H1 (cell line): ENCODE measurements around the gene ZNF709. TPM values are rescaled to one million over a fixed set of nuclear protein-coding genes. Genes with fewer than 3 reads are reported as not detected.
A peak's percentile ranks its signal among the peaks of the same experiment; 100 is the strongest.

Experiments used
- ATF2 ChIP-seq: IDR thresholded peaks from 2 replicates; pipeline ENCODE4 v1.6.1; 2012; ENCODE audit warnings: low read length, inconsistent platforms
- ATF3 ChIP-seq: IDR thresholded peaks from 2 replicates; pipeline ENCODE4 v1.6.1; 2011; ENCODE audit warnings: low read depth, mild to moderate bottlenecking, low read length; ENCODE audit not compliant: insufficient read depth
- BACH1 ChIP-seq: IDR thresholded peaks from 2 replicates; pipeline ENCODE4 v1.6.1; 2012; ENCODE audit warnings: low read length, improper control_type of control experiment
- CTBP2 ChIP-seq: IDR thresholded peaks from 2 replicates; pipeline ENCODE4 v1.7.0; 2011; ENCODE audit warnings: borderline replicate concordance, mild to moderate bottlenecking, moderate library complexity, mixed read lengths, low read length; ENCODE audit not compliant: insufficient read depth, insufficient read length
- EP300 ChIP-seq, 2 experiments: IDR thresholded peaks; 1 replicate in 1 of 2; 2 replicates in 1 of 2; pipeline ENCODE4 v1.6.1; 2011 to 2012; ENCODE audit warnings: low read depth in 2 of 2, low read length in 2 of 2, mild to moderate bottlenecking in 2 of 2, borderline replicate concordance in 1 of 2, inconsistent platforms in 1 of 2, moderate library complexity in 1 of 2
- FOSL1 ChIP-seq: IDR thresholded peaks from 2 replicates; pipeline ENCODE4 v1.6.1; 2011; ENCODE audit warnings: mild to moderate bottlenecking, low read depth, low read length, moderate library complexity; ENCODE audit not compliant: insufficient read depth
- GABPA ChIP-seq: IDR thresholded peaks from 2 replicates; pipeline ENCODE4 v1.6.1; 2011; ENCODE audit warnings: mild to moderate bottlenecking, low read length, moderate library complexity, borderline replicate concordance; ENCODE audit not compliant: insufficient read depth
- GTF2F1 ChIP-seq: IDR thresholded peaks from 2 replicates; pipeline ENCODE4 v1.6.1; 2012; ENCODE audit warnings: low read depth, low read length, improper control_type of control experiment, borderline replicate concordance
- HDAC6 ChIP-seq: IDR thresholded peaks from one replicate; pipeline ENCODE4 v1.7.1; 2012; ENCODE audit warnings: low read depth, mild to moderate bottlenecking, inconsistent platforms, low read length, moderate library complexity
- KDM4A ChIP-seq: IDR thresholded peaks from one replicate; pipeline ENCODE4 v1.7.1; 2012; ENCODE audit warnings: low read depth, mild to moderate bottlenecking, moderate library complexity, low read length, inconsistent platforms; ENCODE audit not compliant: severe bottlenecking
- MAFK ChIP-seq: IDR thresholded peaks from 2 replicates; pipeline ENCODE4 v1.6.1; 2012; ENCODE audit warnings: low read depth, mild to moderate bottlenecking, improper control_type of control experiment, low read length
- POLR2A ChIP-seq, 2 experiments: IDR thresholded peaks; 1 replicate in 1 of 2; 2 replicates in 1 of 2; pipeline ENCODE4 v1.6.1; 2011; ENCODE audit warnings: low read depth in 2 of 2, low read length in 2 of 2, mild to moderate bottlenecking in 2 of 2; ENCODE audit errors: control extremely low read depth in 1 of 2
- POLR2AphosphoS5 ChIP-seq: IDR thresholded peaks from 2 replicates; pipeline ENCODE4 v1.6.1; 2011; ENCODE audit warnings: low read depth, low read length
- POU5F1 ChIP-seq: IDR thresholded peaks from 2 replicates; pipeline ENCODE4 v1.6.1; 2011; ENCODE audit warnings: low read depth, mild to moderate bottlenecking, low read length, moderate library complexity
- RFX5 ChIP-seq: IDR thresholded peaks from 2 replicates; pipeline ENCODE4 v1.6.1; 2011; ENCODE audit warnings: low read depth, low read length, improper control_type of control experiment, borderline replicate concordance
- SIN3A ChIP-seq, 2 experiments: IDR thresholded peaks in 1 of 2; conservative IDR thresholded peaks in 1 of 2; 2 replicates each; pipeline ENCODE4 v1.6.1; 2011 to 2012; ENCODE audit warnings: low read length in 2 of 2, improper control_type of control experiment in 1 of 2, low read depth in 1 of 2, mild to moderate bottlenecking in 1 of 2
- SIRT6 ChIP-seq: IDR thresholded peaks from one replicate; pipeline ENCODE4 v1.7.1; 2012; ENCODE audit warnings: low read length, inconsistent platforms
- SIX5 ChIP-seq: IDR thresholded peaks from 2 replicates; pipeline ENCODE4 v1.6.1; 2011; ENCODE audit warnings: mild to moderate bottlenecking, low read depth, low read length
- SP2 ChIP-seq: IDR thresholded peaks from 2 replicates; pipeline ENCODE4 v1.6.1; 2012; ENCODE audit warnings: mild to moderate bottlenecking, low read length, inconsistent platforms
- SP4 ChIP-seq: IDR thresholded peaks from 2 replicates; pipeline ENCODE4 v1.6.1; 2012; ENCODE audit warnings: low read length, inconsistent platforms
- polyA plus RNA-seq, 7 experiments: library from polyadenylated mRNA; depleted of rRNA in 3 of 7; stranded (reverse) in 5 of 7; unstranded in 2 of 7; fragments of >200 nt in 5 of 7; fragments of 200-250 nt in 2 of 7; gene quantifications; 1 replicate in 5 of 7; 2 replicates in 1 of 7; 4 replicates in 1 of 7; pipeline versions ENCODE4 v1.2.1 to v1.2.3, GENCODE V29; 2011 to 2013; ENCODE audit warnings: missing spikeins in 2 of 7, mixed read lengths in 2 of 7
- total RNA-seq: library from RNA; stranded (reverse); fragmentation: NEBNext Ultra II Directional; extraction: Animal tissue kit (Norgen Biotek cat#: 25700); gene quantifications from 2 replicates; pipeline ENCODE4 v1.2.1, GENCODE V29; 2021

The ZNF709 gene
- total and polyA plus RNA-seq, 2 of the 8 experiments (the other 6 are each of a cell fraction or from before 2014, with no cell fraction given) = 1.3 to 2.2 TPM

GRCh38 chr19:12440541-12441316 lies 43.9 kb downstream of the ZNF709 start, which contains the start of gene ZNF443 (continued):
- TF ChIP-seq ATF2 = no peak
- peak; percentile 14 for TF ChIP-seq KDM4A
- TF ChIP-seq SIX5 = no peak
- TF ChIP-seq SP2 = peak; percentile 49; the same call in 1 of the 2 replicates
- no peak for TF ChIP-seq BACH1
- peak; percentile 43 to 88 for TF ChIP-seq POLR2A (IDR thresholded peaks at IDR 0.05; ENCODE audit: control extremely low read depth in 1 of 2, low read depth in 2 of 2, low read length in 2 of 2)
- TF ChIP-seq SIN3A (conservative IDR thresholded peaks at IDR 0.05 in 1 of 2, IDR thresholded peaks at IDR 0.05 in 1 of 2; ENCODE audit: low read depth in 1 of 2, low read length in 2 of 2) = peak in 1 of 2 experiments; percentile 52; a peak in 1 of 4 replicates
- no peak for TF ChIP-seq ATF3
- no peak for TF ChIP-seq RFX5
- no peak for TF ChIP-seq HDAC6
- no peak for TF ChIP-seq POU5F1
- TF ChIP-seq GABPA = no peak
- TF ChIP-seq SIRT6 = no peak
- TF ChIP-seq CTBP2 = no peak
- TF ChIP-seq FOSL1 = no peak
- no peak for TF ChIP-seq GTF2F1
- no peak for TF ChIP-seq EP300 (IDR thresholded peaks at IDR 0.05; ENCODE audit: borderline replicate concordance in 1 of 2, low read depth in 2 of 2, low read length in 2 of 2)
- peak; percentile 89 for TF ChIP-seq SP4
- TF ChIP-seq MAFK = no peak
- TF ChIP-seq POLR2AphosphoS5 = peak; percentile 83
